Smooth muscle cell of the coronary artery (primary cell): ENCODE results near the gene TNFSF13B. TPM values are rescaled to one million over a fixed set of nuclear protein-coding genes. Genes with fewer than 3 reads are reported as not detected.

Source experiments
- total RNA-seq: library from RNA; depleted of rRNA; stranded (reverse); fragments of >200 nt; gene quantifications from 2 replicates; pipeline ENCODE4 v1.2.3, GENCODE V29; 2014; ENCODE audit warnings: low replicate concordance

TNFSF13B gene
- 0.60 and 7.3 TPM in 2 replicates for total RNA-seq

GRCh38 chr13:108269601-108270328 lies at the start of gene TNFSF13B:
TSS of gene TNFSF13B (plus strand) at chr13:108269718. CDS start at chr13:108269896, 178 bp downstream.

Other genes starting within 250 kb of the TNFSF13B start
- 2.8 and 7.3 TPM in 2 replicates for gene LIG4, start 54.2 kb upstream of the TNFSF13B start, total RNA-seq
- 2.0 and 4.4 TPM in 2 replicates for gene ABHD13, start 51.3 kb upstream of the TNFSF13B start, total RNA-seq